ENCODE measurements around the gene FMN1.
"Not testable (repeated sequence)": the region's sequence is repeated elsewhere in the genome, so short reads cannot be mapped to it uniquely, and the experiment has no call there.

The FMN1 gene

DNA sequence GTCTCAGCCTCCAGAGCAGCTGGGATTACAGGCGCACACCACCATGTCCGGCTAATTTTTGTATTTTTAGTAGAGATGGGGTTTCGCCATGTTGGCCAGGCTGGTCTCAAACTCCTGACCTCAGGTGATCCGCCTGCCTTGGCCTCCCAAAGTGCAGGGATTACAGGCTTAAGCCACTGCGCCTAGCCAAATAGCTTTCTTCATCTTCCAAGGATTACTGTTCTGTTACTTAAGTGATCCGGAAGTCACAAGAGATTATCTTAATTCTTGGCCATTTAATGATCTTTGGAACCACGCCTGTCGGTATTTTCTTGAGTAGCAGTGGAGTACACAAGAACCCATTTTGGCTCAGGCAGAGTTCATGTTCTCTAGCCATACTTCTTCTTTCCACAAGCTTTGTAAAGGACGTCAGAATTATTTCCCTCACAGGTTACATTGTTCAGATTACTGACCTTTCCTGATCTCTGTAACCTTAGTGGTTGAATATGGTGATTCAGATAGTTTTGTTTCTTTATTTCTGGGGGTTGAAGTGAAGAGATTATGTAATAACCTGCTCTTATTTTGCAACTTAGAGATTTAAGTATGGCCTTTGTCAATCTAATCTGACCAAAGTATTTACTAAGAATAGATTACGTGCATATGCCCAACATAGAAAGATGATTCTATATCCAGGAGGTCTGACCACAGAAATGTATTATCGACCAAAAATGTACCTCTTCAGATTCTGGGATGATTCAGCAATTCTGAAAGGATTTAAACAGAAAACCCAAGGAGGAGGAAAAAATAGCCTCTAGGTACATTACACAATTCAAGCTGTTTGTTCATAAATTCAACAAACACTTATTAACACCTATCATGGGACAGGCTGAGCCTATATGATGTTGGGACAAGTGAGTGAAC is 344.5 kb downstream of the FMN1 start:
- no peak for DNase-seq

GRCh38 chr15:32846671-32847070 is 347.8 kb downstream of the FMN1 start:
- DNase-seq: not testable (repeated sequence)

DNA sequence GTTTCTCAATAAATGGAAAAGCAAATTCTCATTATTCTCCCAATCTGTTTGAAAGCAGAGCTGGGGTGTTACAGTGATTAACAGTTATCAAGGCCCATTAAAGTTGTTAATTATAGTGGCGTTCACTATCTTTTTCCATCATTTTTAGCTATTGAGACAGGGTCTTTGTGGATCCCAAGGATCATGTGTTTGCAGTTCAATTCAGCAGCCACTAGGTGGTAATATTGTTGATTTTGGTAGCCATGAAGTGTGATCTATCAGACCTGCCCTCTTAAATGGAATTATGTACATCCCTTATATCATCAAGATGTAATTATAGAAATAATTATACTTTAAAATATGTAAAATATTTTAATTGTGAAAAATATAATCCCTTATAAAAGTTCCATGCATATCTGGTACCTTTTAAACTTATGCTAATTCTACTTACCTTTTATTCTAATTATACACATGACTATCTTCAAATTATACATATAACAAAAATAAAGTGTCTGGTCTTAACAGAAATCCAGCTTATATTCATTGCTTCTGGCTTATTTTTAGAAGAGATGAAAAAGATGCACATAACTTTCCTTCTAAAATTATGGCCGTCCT is 350.3 kb downstream of the FMN1 start:
- no peak for DNase-seq

DNA sequence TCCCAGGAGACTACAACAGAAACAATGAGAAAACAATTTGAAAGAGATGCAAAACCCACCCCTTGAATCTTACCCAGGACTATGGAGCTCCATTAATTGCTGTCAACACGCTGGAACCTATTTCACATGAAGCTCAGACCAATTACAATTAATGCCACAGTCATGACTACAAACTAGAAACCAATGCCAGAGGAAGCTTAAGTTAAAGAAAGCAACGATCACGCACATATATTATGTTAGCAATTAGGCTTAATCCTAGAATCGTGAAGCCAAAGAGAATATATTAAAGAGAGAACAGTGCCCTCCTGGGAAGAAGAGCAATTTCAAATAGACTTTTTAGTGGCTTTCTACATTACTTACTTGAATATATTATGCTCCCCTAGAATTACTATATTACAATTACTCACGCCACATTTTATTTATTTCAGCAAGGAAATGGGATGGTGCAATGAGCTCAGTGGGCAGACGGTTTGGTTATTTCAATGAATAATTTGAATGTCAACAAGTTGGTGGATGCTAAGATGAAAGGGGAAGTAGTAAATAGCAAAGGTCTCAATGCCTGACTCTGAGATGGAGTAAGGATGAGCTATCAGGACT is 351.2 kb downstream of the FMN1 start:
- no peak for DNase-seq

- DNase-seq: no peak
These were observed 352.4 kb downstream of the FMN1 start for GRCh38 chr15:32842081-32842480.

DNA sequence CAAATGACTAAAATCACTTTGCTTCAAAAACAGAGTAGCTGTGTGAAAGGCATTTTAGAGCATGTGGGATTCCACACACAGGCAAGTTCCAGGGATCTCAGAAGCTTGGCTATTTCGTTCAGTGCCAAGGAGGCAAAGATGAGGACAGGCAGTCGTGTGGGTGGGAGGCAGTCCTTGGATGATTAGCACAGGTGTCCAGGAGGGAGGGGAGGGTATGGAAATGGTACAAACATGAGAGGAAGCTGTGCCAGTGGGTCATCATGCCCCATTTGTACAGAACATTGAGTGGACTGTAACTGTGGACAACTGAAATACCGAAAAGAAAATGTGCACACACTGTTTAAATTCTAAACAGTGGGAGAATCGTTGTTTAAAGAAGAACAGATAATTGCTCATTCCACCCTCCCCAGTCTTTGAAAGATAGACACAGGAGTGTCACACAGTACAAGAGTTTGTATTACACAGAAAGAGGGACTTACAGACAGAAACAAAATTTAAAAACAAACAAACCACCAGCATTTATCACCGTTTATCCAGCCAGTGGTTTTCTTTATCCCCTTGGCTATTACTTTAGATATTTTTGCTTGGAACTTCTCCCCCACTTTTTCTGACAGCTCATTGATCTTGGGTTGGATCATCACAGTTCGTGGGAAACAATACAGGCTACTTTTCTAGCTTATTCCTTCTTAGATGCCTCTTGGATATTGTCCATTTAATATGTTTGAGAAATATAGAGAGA is 353.8 kb downstream of the FMN1 start:
- no peak for DNase-seq

DNA sequence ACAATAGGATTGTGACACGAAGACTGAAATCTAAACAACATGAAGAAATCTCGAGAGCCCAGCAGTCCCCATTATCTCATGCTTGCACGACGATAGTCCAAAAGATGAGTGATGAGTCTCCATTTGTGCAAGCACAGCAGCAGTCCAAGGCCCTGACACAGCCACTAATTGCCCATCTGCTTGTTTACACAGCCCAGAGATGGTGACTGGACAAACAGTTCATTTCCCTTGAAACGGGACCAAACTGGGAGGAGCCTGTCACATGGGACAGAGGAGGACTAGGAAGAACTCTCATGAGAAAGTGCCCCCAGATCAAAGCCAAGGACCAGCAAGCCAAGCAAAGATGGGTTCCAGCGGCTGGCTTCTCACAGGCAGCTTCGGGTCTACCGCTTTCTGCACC is 355.7 kb downstream of the FMN1 start:
- no peak for DNase-seq

GRCh38 chr15:32838338-32838737 is 356.2 kb downstream of the FMN1 start:
- no peak for DNase-seq

- no peak for DNase-seq
These were observed 356.6 kb downstream of the FMN1 start for GRCh38 chr15:32837935-32838334.

- no peak for DNase-seq
These were observed 360.4 kb downstream of the FMN1 start for GRCh38 chr15:32834156-32834555.

- no peak for DNase-seq
These were observed 361.1 kb downstream of the FMN1 start for GRCh38 chr15:32833379-32833821.

- no peak for DNase-seq
These were observed 363.0 kb downstream of the FMN1 start for GRCh38 chr15:32831485-32831884.

- no peak for DNase-seq
These were observed 364.3 kb downstream of the FMN1 start for GRCh38 chr15:32830241-32830640.

GRCh38 chr15:32829436-32829835 is 365.1 kb downstream of the FMN1 start:
- DNase-seq: no peak

DNA sequence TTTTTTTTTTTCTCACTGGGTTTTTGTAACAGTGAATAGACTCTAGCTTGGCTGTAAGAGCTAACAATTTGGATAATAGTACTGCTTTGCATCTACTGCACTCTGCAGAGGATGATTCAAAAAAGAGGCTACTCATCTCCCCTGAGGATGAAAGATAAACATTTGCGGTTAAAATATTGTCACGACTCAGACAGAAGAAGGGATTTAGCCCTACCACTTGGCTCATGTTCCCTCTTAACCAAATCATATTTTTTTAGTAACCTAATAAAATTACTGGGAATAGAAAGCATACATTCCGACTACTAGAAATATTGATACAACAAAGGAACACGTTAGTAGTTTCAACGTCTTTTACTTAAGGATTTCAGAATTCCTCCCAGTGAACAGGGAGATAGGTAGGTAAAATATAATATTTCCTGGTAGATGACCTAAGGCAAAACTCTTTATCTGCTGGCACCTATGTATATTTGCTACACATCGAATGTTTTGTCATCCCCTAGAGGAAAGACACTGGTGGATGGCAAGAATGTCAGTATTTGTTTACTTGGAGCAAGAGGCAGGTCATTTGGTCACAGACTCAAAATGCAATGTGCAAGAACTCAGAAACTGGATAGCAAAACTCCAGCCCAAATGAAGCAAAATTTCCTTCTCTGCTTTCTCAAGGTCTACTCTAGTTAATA is 365.9 kb downstream of the FMN1 start:
- DNase-seq: no peak

DNA sequence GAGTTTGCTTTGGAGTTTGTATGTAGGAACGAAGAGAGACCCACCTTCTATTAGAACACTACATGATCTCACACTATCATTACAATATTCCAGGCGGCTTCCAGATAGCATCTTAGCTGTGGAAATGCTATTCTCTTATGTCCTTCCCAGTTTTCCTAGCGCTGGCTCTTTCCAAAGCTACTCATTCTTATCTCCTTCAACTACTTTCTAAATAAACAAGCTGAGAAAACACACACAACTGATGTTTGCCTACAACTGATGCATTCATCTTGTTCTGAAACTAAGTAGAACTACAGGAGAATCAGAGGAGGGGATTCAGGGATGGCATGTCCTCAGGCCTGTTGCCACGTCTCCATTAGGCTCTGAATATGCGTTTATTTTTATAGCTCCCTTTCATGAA is 367.8 kb downstream of the FMN1 start:
- no peak for DNase-seq

- DNase-seq: no peak
These were observed 369.3 kb downstream of the FMN1 start for GRCh38 chr15:32825219-32825618.

DNA sequence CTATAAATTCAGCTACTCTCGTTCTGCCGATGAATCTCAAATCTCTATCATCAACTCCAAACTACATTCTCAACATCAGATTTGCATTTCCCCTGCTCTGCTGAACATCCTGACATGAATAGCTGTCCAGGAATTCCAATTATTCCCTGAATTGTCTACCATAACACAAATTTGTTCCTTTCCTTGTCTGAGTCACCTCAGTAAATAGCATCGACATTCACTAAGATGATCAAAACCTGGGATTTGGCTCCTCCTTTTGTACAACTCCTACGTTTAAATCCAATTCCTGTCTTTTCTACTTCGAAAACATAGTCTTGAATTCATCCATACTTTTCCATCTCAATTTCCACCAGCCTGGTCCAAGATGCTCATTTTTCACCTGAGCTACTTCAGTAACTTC is 369.7 kb downstream of the FMN1 start:
- no peak for DNase-seq

DNA sequence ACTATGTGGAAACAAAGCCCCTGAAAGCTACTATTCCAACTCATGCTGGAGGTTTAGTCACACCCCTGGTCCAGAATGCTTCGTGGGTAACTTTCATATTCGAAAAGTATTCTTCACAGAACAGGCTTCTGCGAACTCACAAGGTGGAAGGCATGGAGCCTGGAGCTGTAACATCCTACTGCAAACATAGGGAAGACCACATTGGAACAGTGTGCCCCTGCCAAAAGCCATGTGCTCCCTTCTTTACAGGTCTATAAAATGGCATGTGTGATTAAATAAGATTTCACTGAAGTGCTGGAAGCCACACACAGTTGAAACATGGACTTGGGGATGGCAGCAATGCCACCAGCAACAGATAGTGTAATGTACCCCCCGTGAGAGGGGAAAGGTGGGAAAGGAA is 370.8 kb downstream of the FMN1 start:
- DNase-seq: no peak

DNA sequence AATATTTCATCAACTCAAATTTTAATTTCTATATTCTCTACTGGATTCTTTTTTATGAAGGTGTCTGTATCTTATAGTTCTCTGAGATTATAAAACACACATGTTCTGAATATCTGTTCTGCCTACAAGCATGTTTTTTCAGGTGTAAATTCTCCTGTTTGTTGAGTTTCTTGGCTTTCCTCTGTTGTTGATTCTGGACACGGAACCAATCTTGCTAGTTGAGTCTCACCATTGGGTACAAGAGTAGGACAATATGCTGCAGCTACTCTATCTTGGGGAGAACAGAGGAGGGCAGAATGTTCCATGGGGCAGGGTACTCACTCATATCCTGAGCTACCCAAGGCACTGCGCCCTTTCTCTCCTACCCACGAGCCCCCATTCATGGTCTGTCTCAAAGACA is 371.8 kb downstream of the FMN1 start:
- no peak for DNase-seq

GRCh38 chr15:32819448-32819847 is 375.1 kb downstream of the FMN1 start:
- no peak for DNase-seq

DNA sequence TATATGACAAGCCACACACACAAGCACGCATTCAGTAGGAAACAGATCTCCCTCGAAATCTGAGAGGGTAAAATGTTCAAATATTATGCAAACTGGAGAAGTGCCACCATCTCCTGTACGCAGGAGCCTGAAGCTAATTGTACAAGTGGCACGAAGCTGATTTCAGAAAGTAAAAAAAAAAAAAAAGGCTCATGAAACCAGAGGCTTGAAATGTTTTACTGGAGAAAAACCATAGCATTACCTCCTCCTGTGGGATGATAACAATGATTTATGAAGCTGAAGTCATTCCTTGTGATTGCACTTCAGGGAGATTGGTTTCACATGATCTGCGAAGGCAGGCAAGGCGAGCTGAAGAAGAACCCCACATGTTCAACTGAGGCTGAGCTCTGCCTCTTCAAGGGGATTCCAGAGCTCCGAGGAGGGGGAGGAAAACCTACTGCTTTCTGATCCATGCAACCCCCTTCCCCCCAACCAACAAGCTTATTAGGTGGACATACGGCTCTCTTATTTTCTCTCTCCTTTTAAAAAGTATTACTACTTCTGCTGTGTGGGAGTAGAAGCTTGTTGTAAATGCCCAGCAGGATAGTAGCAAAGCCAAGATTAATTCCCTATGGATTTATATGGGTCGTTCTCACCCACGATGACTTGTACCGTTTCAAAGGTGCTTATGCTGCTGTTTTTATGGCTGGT is 375.6 kb downstream of the FMN1 start:
- DNase-seq: no peak

Data from CD4-positive, alpha-beta T cell treated with Interleukin-4 for 4 hours (primary cell).